B cell (primary cell): ENCODE results near the gene SPTBN1. TPM values are rescaled to one million over a fixed set of nuclear protein-coding genes. Genes with fewer than 3 reads are reported as not detected.

Source experiments
- ATAC-seq: fragments of 200-7000 bp; cut with Tn5 transposase; one replicate; pipeline ENCODE4 v1.10.0; 2021; ENCODE audit warnings: low read depth, mild to moderate bottlenecking, moderate number of reproducible peaks, moderate library complexity
- CTCF ChIA-PET: fragments of 350-600 bp; sonication (Branson Sonifier 250); formaldehyde crosslinking; loops from one replicate; lab custom pipeline; 2021; ENCODE audit warnings: antibody characterized with exemption, inconsistent platforms; lab: Charles Lee
- POLR2A ChIA-PET: fragments of 350-600 bp; sonication (Branson Sonifier 250); formaldehyde crosslinking; loops from one replicate; lab custom pipeline; 2021; ENCODE audit warnings: antibody characterized with exemption; lab: Charles Lee
- DNase-seq: peaks from one replicate; pipeline ENCODE4 v3.0.0; 2013
- H2AFZ ChIP-seq: 2 replicates; pipeline ENCODE4 v1.6.1; 2012; ENCODE audit warnings: mild to moderate bottlenecking, low read depth, low read length; ENCODE audit not compliant: insufficient read depth, poor library complexity, severe bottlenecking
- H3K27ac ChIP-seq, 2 donors: 1 replicate in 1 of 2; 2 replicates in 1 of 2; pipeline ENCODE4 v1.5.1; 2012 to 2013; ENCODE audit warnings: low read length in 2 of 2, mild to moderate bottlenecking in 2 of 2, moderate library complexity in 1 of 2
- H3K27me3 ChIP-seq, 4 experiments: fragments of 200-600 bp in 1 of 4; sonication (generic) in 1 of 4; replicated peaks in 1 of 4; 1 replicate in 2 of 4; 2 replicates in 2 of 4; pipeline versions ENCODE4 v1.6.1 to v1.7.0; 2013 to 2016; ENCODE audit warnings: low read length in 3 of 4, mild to moderate bottlenecking in 2 of 4, mixed read lengths in 1 of 4, moderate library complexity in 1 of 4; ENCODE audit not compliant: insufficient read depth in 4 of 4, control insufficient read depth in 3 of 4; ENCODE audit errors: control extremely low read depth in 1 of 4
- H3K36me3 ChIP-seq, 2 experiments: replicated peaks in 1 of 2; 1 replicate in 1 of 2; 2 replicates in 1 of 2; pipeline versions ENCODE4 v1.6.1 to v1.7.1; 2013; ENCODE audit warnings: low read length in 1 of 2; ENCODE audit not compliant: insufficient read depth in 2 of 2, control insufficient read depth in 1 of 2; ENCODE audit errors: control extremely low read depth in 1 of 2, extremely low read depth in 1 of 2
- H3K4me1 ChIP-seq, 2 donors: fragments of 200-600 bp in 1 of 2; sonication (generic) in 1 of 2; 1 replicate in 1 of 2; 2 replicates in 1 of 2; pipeline versions ENCODE4 v1.5.1 to v1.6.1; 2013 to 2017; ENCODE audit warnings: low read length in 2 of 2; ENCODE audit not compliant: control insufficient read depth in 2 of 2, insufficient read depth in 2 of 2
- H3K4me2 ChIP-seq: replicated peaks from 2 replicates; pipeline ENCODE3; 2012; ENCODE audit warnings: mild to moderate bottlenecking, low read depth, low read length; ENCODE audit not compliant: poor library complexity, severe bottlenecking
- H3K4me3 ChIP-seq, 5 experiments: fragments of 200-600 bp in 1 of 5; sonication (generic) in 1 of 5; 1 replicate in 3 of 5; 2 replicates in 2 of 5; pipeline versions ENCODE4 v1.5.1 to v1.7.0; 2011 to 2016; ENCODE audit warnings: low read length in 4 of 5, mild to moderate bottlenecking in 4 of 5, low read depth in 2 of 5, control low read depth in 1 of 5, moderate library complexity in 1 of 5; ENCODE audit not compliant: insufficient read depth in 1 of 5; ENCODE audit errors: control extremely low read depth in 1 of 5, extremely low read depth in 1 of 5
- H3K79me2 ChIP-seq: fragments of 200-600 bp; sonication (generic); one replicate; pipeline ENCODE4 v1.6.0; 2016; ENCODE audit warnings: low read length; ENCODE audit not compliant: control insufficient read depth, insufficient read depth
- H3K9ac ChIP-seq: fragments of 200-600 bp; sonication (generic); 2 replicates; pipeline ENCODE4 v1.6.1; 2017; ENCODE audit warnings: mild to moderate bottlenecking, low read length, moderate library complexity
- H3K9me3 ChIP-seq, 3 donors: one replicate each; pipeline versions ENCODE4 v1.6.1 to v1.7.1; 2013; ENCODE audit warnings: low read length in 2 of 3; ENCODE audit not compliant: control insufficient read depth in 2 of 3, insufficient read depth in 1 of 3; ENCODE audit errors: control extremely low read depth in 1 of 3
- H4K20me1 ChIP-seq: 2 replicates; pipeline ENCODE4 v1.6.0; 2012; ENCODE audit warnings: mild to moderate bottlenecking, low read length; ENCODE audit not compliant: insufficient read depth, control insufficient read depth, poor library complexity, severe bottlenecking
- H3K27ac Mint-ChIP-seq: one replicate; pipeline ENCODE4 v1.8.0; 2021; ENCODE audit warnings: mixed read lengths
- H3K27me3 Mint-ChIP-seq: one replicate; pipeline ENCODE4 v1.8.0; 2021; ENCODE audit warnings: mixed read lengths
- H3K4me1 Mint-ChIP-seq: one replicate; pipeline ENCODE4 v1.8.0; 2021; ENCODE audit warnings: mixed read lengths
- H3K4me3 Mint-ChIP-seq: one replicate; pipeline ENCODE4 v1.8.0; 2021; ENCODE audit warnings: mixed read lengths
- H3K9me3 Mint-ChIP-seq: one replicate; pipeline ENCODE4 v1.8.0; 2022; ENCODE audit warnings: mixed read lengths; ENCODE audit not compliant: insufficient read depth
- EZH2 ChIP-seq: IDR thresholded peaks from 2 replicates; pipeline ENCODE4 v1.6.1; 2012; ENCODE audit warnings: borderline replicate concordance, low read depth, mild to moderate bottlenecking, moderate library complexity, low read length; ENCODE audit not compliant: insufficient read depth, poor library complexity, severe bottlenecking
- WGBS: methylation state at CpG from one replicate; pipeline ENCODE4 v1.1.5; 2013; ENCODE audit warnings: missing lambda C conversion rate; ENCODE audit not compliant: insufficient coverage; 5-methylcytosine and 5-hydroxymethylcytosine counted together
- intact Hi-C: fragments of 100-400 bp; cut with micrococcal nuclease; formaldehyde crosslinking; loops from one replicate; pipeline ENCODE4 v1.10.0; 2022
- polyA plus RNA-seq: library from polyadenylated mRNA; depleted of rRNA; stranded (reverse); fragments of >200 nt; gene quantifications from 2 replicates; pipeline ENCODE4 v1.2.3, GENCODE V29; 2012
- total RNA-seq, 2 donors: library from RNA; stranded (reverse); fragments of 120-200 nt in 1 of 2; gene quantifications; 1 replicate in 1 of 2; 2 replicates in 1 of 2; pipeline versions ENCODE4 v1.2.3 to v1.2.4, GENCODE V29; 2013 to 2022
- TF ChIP-seq, protein P1 (sequence below): fragments of 200-600 bp; IDR thresholded peaks from one replicate; pipeline ENCODE4 v1.8.0; 2022; ENCODE audit warnings: antibody characterized with exemption, mild to moderate bottlenecking

The SPTBN1 gene
- total and polyA plus RNA-seq, 2 donors (not counting 1 experiment from before 2014, with no cell fraction given) = 43.7 to 144 TPM

GRCh38 chr2:54632733-54633692, 176.9 kb downstream of the SPTBN1 start:
- ATAC-seq = no peak
- TF ChIP-seq, protein P1, sequence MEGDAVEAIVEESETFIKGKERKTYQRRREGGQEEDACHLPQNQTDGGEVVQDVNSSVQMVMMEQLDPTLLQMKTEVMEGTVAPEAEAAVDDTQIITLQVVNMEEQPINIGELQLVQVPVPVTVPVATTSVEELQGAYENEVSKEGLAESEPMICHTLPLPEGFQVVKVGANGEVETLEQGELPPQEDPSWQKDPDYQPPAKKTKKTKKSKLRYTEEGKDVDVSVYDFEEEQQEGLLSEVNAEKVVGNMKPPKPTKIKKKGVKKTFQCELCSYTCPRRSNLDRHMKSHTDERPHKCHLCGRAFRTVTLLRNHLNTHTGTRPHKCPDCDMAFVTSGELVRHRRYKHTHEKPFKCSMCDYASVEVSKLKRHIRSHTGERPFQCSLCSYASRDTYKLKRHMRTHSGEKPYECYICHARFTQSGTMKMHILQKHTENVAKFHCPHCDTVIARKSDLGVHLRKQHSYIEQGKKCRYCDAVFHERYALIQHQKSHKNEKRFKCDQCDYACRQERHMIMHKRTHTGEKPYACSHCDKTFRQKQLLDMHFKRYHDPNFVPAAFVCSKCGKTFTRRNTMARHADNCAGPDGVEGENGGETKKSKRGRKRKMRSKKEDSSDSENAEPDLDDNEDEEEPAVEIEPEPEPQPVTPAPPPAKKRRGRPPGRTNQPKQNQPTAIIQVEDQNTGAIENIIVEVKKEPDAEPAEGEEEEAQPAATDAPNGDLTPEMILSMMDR = no peak
- TF ChIP-seq EZH2 = no peak
- Histone ChIP-seq H4K20me1 (peaks cover 39% of the 10 kb centered on the region), H2AFZ (no peak overlapping the region), H3K4me1 (peaks cover 26 to 34% of the 10 kb centered on the region in 2 donors), H3K9ac (no peak overlapping the region), H3K4me2 (no peak overlapping the region), H3K4me3 (no peak overlapping the region), H3K36me3 (peaks cover 5 to 80% of the 10 kb centered on the region in 2 experiments), H3K9me3 (no peaks in the 10 kb centered on the region), H3K79me2 (peaks cover 16% of the 10 kb centered on the region), H3K27ac (peak overlapping the region in 1 of 2 donors; percentile 85), H3K27me3 (no peaks in the 10 kb centered on the region)
- Mint-ChIP-seq H3K27ac (peak overlapping the region; percentile 94), H3K27me3 (no peaks in the 10 kb centered on the region), H3K4me3 (no peak overlapping the region), H3K9me3 (no peaks in the 10 kb centered on the region), H3K4me1 (peaks cover 60% of the 10 kb centered on the region)
- intact Hi-C loops = loop anchor here (10.0 kb wide), 1 partner anchor 528 kb away; no protein-coding TSS in a partner anchor
- ChIA-PET CTCF (interaction anchor here (1.0 to 2.1 kb wide), 5 partner anchors 14 to 526 kb away, joined by 3 to 7 read pairs (median 3); no protein-coding TSS in a partner anchor), POLR2A (interaction anchor here (0.5 kb wide), 1 partner anchor 534 kb away, joined by 3 read pairs; no protein-coding TSS in a partner anchor)
- no peak for DNase-seq
- WGBS = 96% methylated on average over 9 of the region's 12 CpGs
